Testis (tissue), 2 donors: Measurements from ENCODE around the gene FAM228A.

Experiments used
- POLR2A ChIP-seq: fragments of 450-650 bp; IDR thresholded peaks from one replicate; pipeline ENCODE4 v1.6.1; 2017; ENCODE audit warnings: antibody characterized with exemption, mild to moderate bottlenecking, moderate library complexity
- TF ChIP-seq, protein P1 (sequence below), 3 experiments: fragments of 450-650 bp in 2 of 3; fragments of 200-600 bp in 1 of 3; sonication (generic) in 1 of 3; IDR thresholded peaks; one replicate each; pipeline ENCODE4 v1.5.1; 2016 to 2019; ENCODE audit warnings: antibody characterized with exemption in 3 of 3, mild to moderate bottlenecking in 2 of 3, moderate library complexity in 1 of 3

DNA sequence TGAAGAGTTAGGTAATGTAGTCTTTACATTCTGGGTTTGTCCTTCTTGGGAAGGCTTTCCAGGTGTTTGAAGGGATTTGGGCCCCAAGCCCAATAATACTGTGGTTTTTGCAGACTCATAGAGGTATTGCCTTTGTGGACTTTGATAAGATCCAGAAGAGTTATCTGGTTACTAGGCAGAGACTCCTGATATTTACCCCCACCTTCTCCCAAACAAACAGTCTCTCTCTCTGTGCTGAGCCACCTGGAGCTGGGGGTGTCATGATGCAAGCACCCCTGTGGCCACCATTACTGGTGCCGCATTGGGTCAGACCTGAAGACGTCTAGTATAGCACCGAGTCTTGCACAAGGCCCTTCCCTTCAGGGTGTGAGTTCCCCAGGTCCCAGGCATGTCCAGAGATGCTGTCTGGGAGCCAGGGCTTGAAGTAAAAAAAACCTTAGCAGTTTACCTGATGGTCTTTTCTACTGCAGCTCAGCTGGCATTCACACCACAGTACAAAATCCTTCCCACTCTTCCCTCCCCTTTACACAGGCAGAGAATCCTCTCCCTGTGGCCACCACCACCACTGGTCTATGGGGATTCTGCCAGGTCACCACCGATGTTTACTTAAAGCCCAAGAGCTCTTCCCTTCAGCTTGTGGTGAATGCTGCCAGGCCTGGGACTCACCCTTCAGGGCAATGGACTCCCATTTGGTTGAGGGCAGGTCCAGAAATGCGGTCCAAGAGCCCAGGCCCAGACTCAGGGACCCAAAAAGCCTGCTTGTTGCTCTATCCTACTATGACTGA lies 22.2 kb upstream of the FAM228A start:
- TF ChIP-seq, protein P1, sequence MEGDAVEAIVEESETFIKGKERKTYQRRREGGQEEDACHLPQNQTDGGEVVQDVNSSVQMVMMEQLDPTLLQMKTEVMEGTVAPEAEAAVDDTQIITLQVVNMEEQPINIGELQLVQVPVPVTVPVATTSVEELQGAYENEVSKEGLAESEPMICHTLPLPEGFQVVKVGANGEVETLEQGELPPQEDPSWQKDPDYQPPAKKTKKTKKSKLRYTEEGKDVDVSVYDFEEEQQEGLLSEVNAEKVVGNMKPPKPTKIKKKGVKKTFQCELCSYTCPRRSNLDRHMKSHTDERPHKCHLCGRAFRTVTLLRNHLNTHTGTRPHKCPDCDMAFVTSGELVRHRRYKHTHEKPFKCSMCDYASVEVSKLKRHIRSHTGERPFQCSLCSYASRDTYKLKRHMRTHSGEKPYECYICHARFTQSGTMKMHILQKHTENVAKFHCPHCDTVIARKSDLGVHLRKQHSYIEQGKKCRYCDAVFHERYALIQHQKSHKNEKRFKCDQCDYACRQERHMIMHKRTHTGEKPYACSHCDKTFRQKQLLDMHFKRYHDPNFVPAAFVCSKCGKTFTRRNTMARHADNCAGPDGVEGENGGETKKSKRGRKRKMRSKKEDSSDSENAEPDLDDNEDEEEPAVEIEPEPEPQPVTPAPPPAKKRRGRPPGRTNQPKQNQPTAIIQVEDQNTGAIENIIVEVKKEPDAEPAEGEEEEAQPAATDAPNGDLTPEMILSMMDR (IDR thresholded peaks at IDR 0.05), result no peak
- TF ChIP-seq POLR2A, result no peak
